ENCODE results near the gene PIM3. TPM values are rescaled to one million over a fixed set of nuclear protein-coding genes. Genes with fewer than 3 reads are reported as not detected.

PIM3 gene
- total RNA-seq, 4 donors from 2014 or later, result 92.2 to 174 (median 114) TPM

DNA sequence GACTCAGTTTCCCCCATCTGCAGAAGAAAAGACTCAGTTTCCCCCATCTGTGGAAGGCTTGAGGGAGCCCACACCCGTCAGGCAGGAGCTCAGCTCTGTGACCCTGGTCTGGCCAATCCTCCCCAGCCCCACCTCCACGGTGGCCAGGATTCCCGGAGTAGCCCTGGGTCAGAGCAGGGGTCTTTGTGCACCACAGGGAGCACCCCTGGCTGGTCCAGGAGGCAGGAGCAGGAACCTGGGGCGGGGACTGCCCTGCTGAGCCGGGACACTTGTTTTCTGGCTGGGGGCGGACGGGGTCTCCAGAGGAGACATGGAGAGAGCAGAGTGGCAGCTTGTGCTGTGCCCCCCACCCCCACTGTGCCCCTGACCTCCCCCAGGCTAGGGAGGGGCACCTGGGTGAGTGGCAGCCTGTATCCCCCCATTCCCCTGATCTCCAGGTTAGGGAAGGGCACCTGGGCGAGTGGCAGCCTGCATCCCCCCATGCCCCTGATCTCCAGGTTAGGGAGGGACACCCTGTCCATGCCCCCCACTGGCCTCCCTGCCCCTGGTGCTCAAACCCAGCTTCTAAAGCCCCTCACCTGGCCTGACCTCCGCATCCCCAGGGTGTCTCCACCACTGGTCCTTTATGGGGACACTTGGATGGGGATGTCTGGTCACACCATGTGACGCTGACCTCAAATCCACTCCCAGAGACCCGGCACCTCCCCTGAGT, 33.2 kb downstream of the PIM3 start:
- TF ChIP-seq, protein P1, sequence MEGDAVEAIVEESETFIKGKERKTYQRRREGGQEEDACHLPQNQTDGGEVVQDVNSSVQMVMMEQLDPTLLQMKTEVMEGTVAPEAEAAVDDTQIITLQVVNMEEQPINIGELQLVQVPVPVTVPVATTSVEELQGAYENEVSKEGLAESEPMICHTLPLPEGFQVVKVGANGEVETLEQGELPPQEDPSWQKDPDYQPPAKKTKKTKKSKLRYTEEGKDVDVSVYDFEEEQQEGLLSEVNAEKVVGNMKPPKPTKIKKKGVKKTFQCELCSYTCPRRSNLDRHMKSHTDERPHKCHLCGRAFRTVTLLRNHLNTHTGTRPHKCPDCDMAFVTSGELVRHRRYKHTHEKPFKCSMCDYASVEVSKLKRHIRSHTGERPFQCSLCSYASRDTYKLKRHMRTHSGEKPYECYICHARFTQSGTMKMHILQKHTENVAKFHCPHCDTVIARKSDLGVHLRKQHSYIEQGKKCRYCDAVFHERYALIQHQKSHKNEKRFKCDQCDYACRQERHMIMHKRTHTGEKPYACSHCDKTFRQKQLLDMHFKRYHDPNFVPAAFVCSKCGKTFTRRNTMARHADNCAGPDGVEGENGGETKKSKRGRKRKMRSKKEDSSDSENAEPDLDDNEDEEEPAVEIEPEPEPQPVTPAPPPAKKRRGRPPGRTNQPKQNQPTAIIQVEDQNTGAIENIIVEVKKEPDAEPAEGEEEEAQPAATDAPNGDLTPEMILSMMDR (IDR thresholded peaks at IDR 0.05), result no peak
- ATAC-seq (ENCODE audit: low FRiP score), result no peak
- peak; percentile 16 for DNase-seq (ENCODE audit: low spot score)

DNA sequence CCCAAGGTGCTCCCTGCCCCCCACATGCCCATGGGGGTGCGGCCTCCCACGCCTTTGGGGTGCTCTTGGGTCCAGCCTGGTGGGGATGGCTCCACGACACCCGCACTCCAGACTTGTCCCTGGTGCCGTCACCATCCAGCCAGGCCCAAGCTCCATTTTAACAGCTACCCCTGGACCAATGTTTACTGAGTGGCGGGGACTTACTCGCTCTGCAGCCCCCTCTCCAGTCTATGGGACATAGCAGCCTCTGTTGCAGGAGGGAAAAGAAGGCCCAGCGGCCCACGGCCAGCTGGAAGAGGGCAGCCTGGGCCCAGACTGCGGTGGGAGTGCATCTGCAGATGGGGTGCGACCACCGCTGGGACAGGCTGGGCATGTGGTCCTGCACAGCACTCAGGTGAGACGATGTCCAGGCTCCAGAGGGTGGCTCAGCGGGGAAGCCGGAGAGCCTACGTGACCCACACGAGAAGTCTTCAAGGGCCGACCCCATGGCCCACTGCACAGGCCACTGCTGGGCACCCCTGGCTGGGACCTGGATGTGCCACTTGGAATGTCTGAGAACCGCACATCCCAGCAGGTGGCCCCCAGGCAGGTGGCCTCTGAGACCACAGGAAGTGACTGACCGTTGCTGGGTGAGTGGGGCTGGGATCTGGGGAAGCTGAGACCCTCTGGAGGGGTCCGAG, 33.9 kb downstream of the PIM3 start:
- ATAC-seq (ENCODE audit: low FRiP score) (no peak), DNase-seq (ENCODE audit: low spot score) (peak; percentile 17)
- TF ChIP-seq, protein P1 (IDR thresholded peaks at IDR 0.05), result no peak

DNA sequence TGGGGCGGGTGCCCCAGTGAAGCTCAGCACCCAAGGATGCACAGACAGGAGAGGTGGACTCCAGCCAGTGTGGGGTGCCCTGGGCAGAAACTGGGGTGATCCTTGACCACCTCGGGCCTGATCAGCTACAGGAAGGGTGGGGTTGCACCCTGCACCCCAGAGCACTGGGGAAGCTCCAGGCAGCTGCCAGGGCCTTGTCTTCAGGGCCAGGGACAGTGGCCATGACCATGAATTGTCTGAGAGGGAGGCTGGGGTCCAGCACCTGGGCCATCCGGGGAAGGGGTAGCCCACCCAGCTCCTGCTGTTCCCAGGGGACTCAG, 34.4 kb downstream of the PIM3 start:
- TF ChIP-seq, protein P1 (IDR thresholded peaks at IDR 0.05), result no peak
- DNase-seq (ENCODE audit: low spot score) (no peak), ATAC-seq (ENCODE audit: low FRiP score) (no peak)

DNA sequence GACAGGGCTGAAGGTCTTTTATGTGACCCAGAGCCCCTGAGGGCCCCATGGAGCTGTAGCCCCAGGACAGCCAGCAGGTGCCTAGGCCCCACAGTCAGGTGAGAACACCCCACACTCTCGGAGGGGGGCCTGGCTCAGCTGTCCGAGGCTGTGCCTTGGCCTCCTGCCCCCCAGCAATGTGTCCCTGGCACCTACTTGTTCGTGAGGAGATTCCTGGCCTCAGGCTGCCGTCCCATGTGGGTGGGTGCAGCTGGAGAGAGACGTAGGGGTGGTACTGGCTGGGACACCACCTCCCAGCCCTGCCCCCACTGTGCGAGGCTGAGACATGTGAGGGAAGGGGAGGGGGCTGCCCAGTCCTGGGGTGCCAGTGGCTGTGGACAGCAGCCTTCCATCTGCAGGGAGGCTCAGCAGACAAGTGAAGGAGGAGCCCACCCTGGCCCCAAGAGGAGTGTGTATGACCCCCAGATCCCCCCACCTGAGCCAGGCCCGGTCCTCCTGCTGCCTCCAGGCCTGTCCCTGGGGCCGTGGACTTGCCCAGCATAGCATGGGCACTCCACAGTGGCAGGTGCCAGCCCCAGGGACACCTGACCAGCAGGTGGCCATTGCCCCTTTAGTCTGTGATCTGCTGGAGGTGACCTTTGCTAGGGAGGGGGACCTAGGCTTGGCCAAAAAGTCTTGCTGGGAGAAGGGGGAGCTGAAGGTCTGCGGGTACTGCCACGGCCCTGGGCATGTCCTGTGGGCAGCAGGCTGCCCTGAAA, 35.0 kb downstream of the PIM3 start:
- TF ChIP-seq, protein P1 (IDR thresholded peaks at IDR 0.05), result no peak
- DNase-seq (ENCODE audit: low spot score) (peak; percentile 16), ATAC-seq (ENCODE audit: low FRiP score) (no peak)

DNA sequence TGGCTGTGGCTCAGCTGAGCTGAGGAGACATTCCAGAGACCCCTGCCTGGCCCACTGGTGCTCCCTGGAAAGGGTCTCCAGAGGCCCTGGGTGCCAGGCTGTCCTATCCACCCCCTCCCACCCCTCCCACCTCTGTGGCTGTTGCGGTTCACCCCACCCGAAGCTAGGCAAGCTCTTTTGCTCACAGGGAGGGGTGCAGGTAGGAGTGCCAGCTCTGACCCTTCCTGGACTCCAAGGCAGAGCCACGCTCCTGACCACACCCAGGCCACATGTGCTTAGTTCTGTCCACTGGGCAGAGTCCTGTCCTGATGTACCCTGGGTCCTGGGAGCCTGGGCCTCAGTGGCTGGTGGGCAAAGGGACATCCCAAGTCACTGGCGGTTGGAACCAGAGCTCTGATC, 35.5 kb downstream of the PIM3 start:
- DNase-seq (ENCODE audit: low spot score) (no peak), ATAC-seq (ENCODE audit: low FRiP score) (no peak)
- TF ChIP-seq, protein P1 (IDR thresholded peaks at IDR 0.05), result no peak

DNA sequence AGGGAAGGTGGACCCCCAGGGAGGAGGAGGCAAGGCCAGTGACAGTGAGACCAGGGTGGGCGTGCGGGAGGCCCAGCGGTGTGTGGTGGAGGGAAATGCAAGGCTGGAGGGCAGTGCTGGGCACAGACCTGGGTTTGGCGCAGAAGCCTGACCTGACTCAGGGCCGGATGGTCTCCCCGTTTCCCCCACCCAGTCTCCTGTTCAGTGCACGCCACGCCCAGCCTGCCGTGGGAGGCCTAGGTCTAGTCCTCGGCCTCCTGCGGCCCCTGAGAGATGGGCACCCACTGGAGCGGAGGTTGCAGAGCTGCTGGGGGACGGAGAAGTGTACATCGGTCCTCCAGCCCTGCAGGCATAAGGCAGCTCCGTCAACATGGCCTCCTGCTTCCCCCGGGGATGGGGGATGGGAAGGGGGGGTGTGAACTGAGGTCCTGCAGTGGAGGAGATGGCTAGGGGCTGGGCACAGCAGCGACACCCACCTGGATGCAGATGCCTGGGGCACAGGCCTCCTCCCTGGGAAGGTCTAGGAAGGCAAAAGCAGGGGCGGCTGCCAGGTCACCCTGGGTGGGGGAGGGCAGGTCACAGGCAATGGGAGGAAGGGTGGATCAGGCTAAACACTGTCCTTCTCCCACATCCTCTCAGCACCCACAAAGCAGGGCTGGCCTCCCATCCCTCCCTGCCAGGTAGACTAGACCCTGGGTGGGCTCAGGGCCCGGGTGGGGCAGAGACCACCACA, 36.1 kb downstream of the PIM3 start:
- DNase-seq (ENCODE audit: low spot score) (peak; percentile 7), ATAC-seq (ENCODE audit: low FRiP score) (no peak)
- TF ChIP-seq, protein P1 (IDR thresholded peaks at IDR 0.05), result no peak
